NCI-H2196 (cell line): Measurements from ENCODE around the gene CCDC9.
"Not testable (repeated sequence)": the region's sequence is repeated elsewhere in the genome, so short reads cannot be mapped to it uniquely, and the experiment has no call there.

ENCODE experiments used
- DNase-seq: peaks from one replicate; lab custom pipeline; 2025; ENCODE audit not compliant: unreplicated experiment; lab: John Stamatoyannopoulos, UW

CCDC9 gene

GRCh38 chr19:47283405-47284059, 27.2 kb downstream of the CCDC9 start:
- DNase-seq: no peak

GRCh38 chr19:47284324-47284899, 28.1 kb downstream of the CCDC9 start:
- peak; percentile 74 for DNase-seq

- DNase-seq: peak; percentile 93
Observed at GRCh38 chr19:47296036-47296435, 39.7 kb downstream of the CCDC9 start.

GRCh38 chr19:47300867-47301266, 44.5 kb downstream of the CCDC9 start:
- DNase-seq: not testable (repeated sequence)

GRCh38 chr19:47302249-47302648, 45.9 kb downstream of the CCDC9 start:
- no peak for DNase-seq

- no peak for DNase-seq
Observed at GRCh38 chr19:47303966-47304365, 47.6 kb downstream of the CCDC9 start.

GRCh38 chr19:47305309-47305751, 49.0 kb downstream of the CCDC9 start:
- DNase-seq: peak; percentile 70

GRCh38 chr19:47306303-47306702, 50.0 kb downstream of the CCDC9 start:
- DNase-seq: no peak

- DNase-seq: no peak
Observed at GRCh38 chr19:47309038-47309437, 52.7 kb downstream of the CCDC9 start.

GRCh38 chr19:47309608-47310007, 53.3 kb downstream of the CCDC9 start, which contains the start of gene C5AR1:
Gene C5AR1, plus strand, starts transcription at chr19:47309861. Its CDS starts 35 bp downstream, at chr19:47309896.
- no peak for DNase-seq

- no peak for DNase-seq
Observed at GRCh38 chr19:47310323-47310722, 54.0 kb downstream of the CCDC9 start.

GRCh38 chr19:47310819-47311218, 54.5 kb downstream of the CCDC9 start:
- peak; percentile 56 for DNase-seq

GRCh38 chr19:47312366-47313006, 56.2 kb downstream of the CCDC9 start:
- DNase-seq: no peak

GRCh38 chr19:47313754-47314295, 57.5 kb downstream of the CCDC9 start:
- DNase-seq: no peak

- DNase-seq: no peak
Observed at GRCh38 chr19:47315125-47315821, 58.9 kb downstream of the CCDC9 start.

GRCh38 chr19:47316513-47316912, 60.2 kb downstream of the CCDC9 start:
- DNase-seq: no peak

- DNase-seq: no peak
Observed at GRCh38 chr19:47319923-47320871, 63.9 kb downstream of the CCDC9 start.
